Thyroid gland (tissue), 4 donors: ENCODE results near the gene KRT6C.

Source experiments
- CTCF ChIP-seq, 6 experiments: fragments of 200-600 bp in 3 of 6; fragments of 450-650 bp in 3 of 6; sonication (generic) in 3 of 6; IDR thresholded peaks; one replicate each; pipeline ENCODE4 v1.5.1; 2016 to 2019; ENCODE audit warnings: antibody characterized with exemption in 6 of 6, mild to moderate bottlenecking in 2 of 6, inconsistent platforms in 1 of 6, moderate library complexity in 1 of 6
- POLR2A ChIP-seq, 2 donors: fragments of 450-650 bp; IDR thresholded peaks; one replicate each; pipeline ENCODE4 v1.6.1; 2017; ENCODE audit warnings: antibody characterized with exemption in 2 of 2, mild to moderate bottlenecking in 2 of 2, moderate library complexity in 1 of 2

- TF ChIP-seq CTCF (IDR thresholded peaks at IDR 0.05) (no peak), POLR2A (IDR thresholded peaks at IDR 0.05) (no peak)
These were observed 32.7 kb downstream of the KRT6C start for GRCh38 chr12:52440821-52441319.
